OCI-LY3 (cell line): ENCODE measurements around the gene RFTN1.

Source experiments
- EZH2phosphoT487 ChIP-seq: fragments of 200-600 bp; shearing (Covaris generic); IDR thresholded peaks from 2 replicates; pipeline ENCODE4 v1.6.1; 2018; ENCODE audit warnings: antibody characterized with exemption, mixed run types, low read depth
- TF ChIP-seq, protein P1 (sequence below): fragments of 200-600, 300-600 bp; sonication (generic); IDR thresholded peaks from 2 replicates; pipeline ENCODE4 v1.5.1; 2014; ENCODE audit warnings: antibody characterized with exemption, low read length, low read depth

DNA sequence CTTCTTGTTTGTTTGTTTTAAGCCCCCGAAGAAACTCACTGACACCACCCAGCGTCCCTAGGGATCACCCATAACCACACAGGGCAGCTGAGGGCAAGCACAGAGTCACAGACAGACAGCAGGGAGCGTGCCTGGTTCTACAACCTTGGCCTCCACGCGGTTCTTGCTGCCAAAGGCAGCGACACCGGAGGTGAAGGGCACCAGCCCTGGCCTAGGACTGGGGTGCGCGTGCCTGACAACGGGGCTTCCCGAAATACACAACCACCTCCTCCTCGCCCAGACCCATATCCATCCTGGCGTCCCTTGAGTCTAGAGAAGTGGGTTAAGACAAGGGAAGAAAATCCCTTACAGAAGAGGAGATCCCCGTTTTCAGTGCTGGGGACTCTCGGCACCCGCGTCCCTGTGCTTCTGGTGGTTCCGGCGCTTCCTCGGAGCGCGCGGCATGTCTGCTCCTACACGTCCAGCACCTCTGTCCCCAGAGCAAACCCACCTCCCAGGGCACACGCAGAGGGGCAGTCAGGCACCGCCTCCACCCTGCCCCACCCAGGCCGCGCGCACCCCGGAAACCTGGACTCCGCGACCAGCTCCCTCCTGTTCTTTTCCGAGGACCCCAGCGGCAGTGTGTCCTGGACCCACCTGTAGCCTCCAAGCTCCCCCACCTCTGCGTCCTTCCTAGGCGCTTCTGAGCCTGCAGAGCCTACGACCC lies 911 bp downstream of the RFTN1 start:
- TF ChIP-seq, protein P1, sequence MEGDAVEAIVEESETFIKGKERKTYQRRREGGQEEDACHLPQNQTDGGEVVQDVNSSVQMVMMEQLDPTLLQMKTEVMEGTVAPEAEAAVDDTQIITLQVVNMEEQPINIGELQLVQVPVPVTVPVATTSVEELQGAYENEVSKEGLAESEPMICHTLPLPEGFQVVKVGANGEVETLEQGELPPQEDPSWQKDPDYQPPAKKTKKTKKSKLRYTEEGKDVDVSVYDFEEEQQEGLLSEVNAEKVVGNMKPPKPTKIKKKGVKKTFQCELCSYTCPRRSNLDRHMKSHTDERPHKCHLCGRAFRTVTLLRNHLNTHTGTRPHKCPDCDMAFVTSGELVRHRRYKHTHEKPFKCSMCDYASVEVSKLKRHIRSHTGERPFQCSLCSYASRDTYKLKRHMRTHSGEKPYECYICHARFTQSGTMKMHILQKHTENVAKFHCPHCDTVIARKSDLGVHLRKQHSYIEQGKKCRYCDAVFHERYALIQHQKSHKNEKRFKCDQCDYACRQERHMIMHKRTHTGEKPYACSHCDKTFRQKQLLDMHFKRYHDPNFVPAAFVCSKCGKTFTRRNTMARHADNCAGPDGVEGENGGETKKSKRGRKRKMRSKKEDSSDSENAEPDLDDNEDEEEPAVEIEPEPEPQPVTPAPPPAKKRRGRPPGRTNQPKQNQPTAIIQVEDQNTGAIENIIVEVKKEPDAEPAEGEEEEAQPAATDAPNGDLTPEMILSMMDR, result peak; percentile 40
- TF ChIP-seq EZH2phosphoT487, result no peak
